CD4-positive, CD25-positive, alpha-beta regulatory T cell (primary cell): ENCODE data around the gene GFM1. TPM values are rescaled to one million over a fixed set of nuclear protein-coding genes. Genes with fewer than 3 reads are reported as not detected.
A peak's percentile ranks its signal among the peaks of the same experiment; 100 is the strongest.
"Not testable (repeated sequence)": the region's sequence is repeated elsewhere in the genome, so short reads cannot be mapped to it uniquely, and the experiment has no call there.

Experiments used
- ATAC-seq, 2 donors: fragments of 150-1000 bp; cut with Tn5 transposase; one replicate each; pipeline ENCODE4 v1.10.0; 2021; ENCODE audit warnings: low read depth in 2 of 2, moderate number of reproducible peaks in 2 of 2, moderate library complexity in 1 of 2
- DNase-seq, 3 donors: peaks; one replicate each; pipeline versions ENCODE4 v3.0.0 to v3.0.0-alpha.2; 2012 to 2022; ENCODE audit warnings: mixed read lengths in 1 of 3
- H3K27ac ChIP-seq: one replicate; pipeline ENCODE4 v1.7.0; 2013; ENCODE audit warnings: mild to moderate bottlenecking, low read length; ENCODE audit not compliant: insufficient read depth, poor library complexity, severe bottlenecking
- H3K27me3 ChIP-seq: one replicate; pipeline ENCODE4 v1.7.0; 2013; ENCODE audit warnings: low read length; ENCODE audit not compliant: control insufficient read depth, insufficient read depth
- H3K36me3 ChIP-seq: one replicate; pipeline ENCODE4 v1.7.0; 2013; ENCODE audit warnings: mild to moderate bottlenecking, low read length, moderate library complexity; ENCODE audit not compliant: control insufficient read depth, insufficient read depth
- H3K4me1 ChIP-seq: 2 replicates; pipeline ENCODE4 v1.7.0; 2013; ENCODE audit warnings: mild to moderate bottlenecking, low read length; ENCODE audit not compliant: insufficient read depth, control insufficient read depth, poor library complexity, severe bottlenecking
- H3K4me3 ChIP-seq: one replicate; pipeline ENCODE4 v1.7.0; 2013; ENCODE audit warnings: low read depth, mild to moderate bottlenecking, low read length, moderate library complexity
- H3K9me3 ChIP-seq, 2 experiments: 1 replicate in 1 of 2; 2 replicates in 1 of 2; pipeline ENCODE4 v1.7.0; 2013; ENCODE audit warnings: low read length in 2 of 2, mild to moderate bottlenecking in 1 of 2, moderate library complexity in 1 of 2; ENCODE audit not compliant: control insufficient read depth in 2 of 2
- H3K27ac Mint-ChIP-seq, 3 donors: one replicate each; pipeline ENCODE4 v1.8.0; 2020 to 2022; ENCODE audit warnings: mild to moderate bottlenecking in 3 of 3, mixed read lengths in 3 of 3, moderate library complexity in 2 of 3
- H3K27me3 Mint-ChIP-seq: one replicate; pipeline ENCODE4 v1.8.0; 2022; ENCODE audit warnings: mild to moderate bottlenecking, mixed read lengths
- H3K36me3 Mint-ChIP-seq: one replicate; pipeline ENCODE4 v1.8.0; 2020; ENCODE audit warnings: mixed read lengths
- H3K4me1 Mint-ChIP-seq, 4 donors: one replicate each; pipeline ENCODE4 v1.8.0; 2020 to 2022; ENCODE audit warnings: mixed read lengths in 4 of 4, mild to moderate bottlenecking in 1 of 4
- H3K4me3 Mint-ChIP-seq, 4 donors: one replicate each; pipeline ENCODE4 v1.8.0; 2020 to 2022; ENCODE audit warnings: mild to moderate bottlenecking in 4 of 4, mixed read lengths in 4 of 4, moderate library complexity in 3 of 4
- H3K9me3 Mint-ChIP-seq, 7 donors: one replicate each; pipeline ENCODE4 v1.8.0; 2020 to 2022; ENCODE audit warnings: mixed read lengths in 7 of 7, mild to moderate bottlenecking in 3 of 7, moderate library complexity in 2 of 7
- polyA plus RNA-seq, 4 donors: library from polyadenylated mRNA; unstranded; fragments of 300-500 nt; fragmentation: Illumina TruSeq; gene quantifications; one replicate each; pipeline ENCODE4 v1.2.3, GENCODE V29; 2021
- total RNA-seq: library from RNA; stranded (reverse); gene quantifications from one replicate; pipeline ENCODE4 v1.2.3, GENCODE V29; 2022

Gene GFM1
- total and polyA plus RNA-seq, 5 donors from 2014 or later = 22.2 to 36.9 (median 33.7) TPM

DNA sequence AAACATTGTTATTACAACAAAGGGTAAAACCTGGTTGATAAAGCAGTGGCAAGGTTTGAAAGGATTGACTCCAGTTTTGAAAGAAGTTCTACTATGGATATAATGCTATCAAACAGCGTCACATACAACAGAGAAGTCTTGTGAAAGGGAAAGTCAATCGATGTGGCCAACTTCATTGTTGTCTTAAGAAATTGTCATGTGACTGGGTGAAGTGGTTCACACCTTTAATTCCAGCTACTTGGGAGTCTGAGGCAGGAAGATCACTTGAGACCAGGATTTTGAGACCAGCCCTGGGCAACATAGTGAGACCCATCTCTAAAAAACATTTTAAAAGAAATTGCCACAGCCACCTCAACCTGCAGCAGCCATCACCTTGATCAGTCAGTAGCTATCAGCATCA is 34.4 kb downstream of the GFM1 start:
- Mint-ChIP-seq H3K4me1 (peaks cover 0 to 8% (median 3%) of the 10 kb centered on the region in 4 donors), H3K27me3 (no peaks in the 10 kb centered on the region), H3K4me3 (no peak overlapping the region), H3K27ac (no peak overlapping the region), H3K36me3 (peaks cover 17% of the 10 kb centered on the region), H3K9me3 (no peaks in the 10 kb centered on the region)
- H3K4me1 ChIP-seq = no peaks in the 10 kb centered on the region
- H3K27me3 ChIP-seq = no peaks in the 10 kb centered on the region
- ATAC-seq = no peak
- no peaks in the 10 kb centered on the region for H3K9me3 ChIP-seq
- H3K36me3 ChIP-seq = peaks cover 4% of the 10 kb centered on the region
- H3K27ac ChIP-seq = no peak overlapping the region
- no peak for DNase-seq
- no peak overlapping the region for H3K4me3 ChIP-seq

DNA sequence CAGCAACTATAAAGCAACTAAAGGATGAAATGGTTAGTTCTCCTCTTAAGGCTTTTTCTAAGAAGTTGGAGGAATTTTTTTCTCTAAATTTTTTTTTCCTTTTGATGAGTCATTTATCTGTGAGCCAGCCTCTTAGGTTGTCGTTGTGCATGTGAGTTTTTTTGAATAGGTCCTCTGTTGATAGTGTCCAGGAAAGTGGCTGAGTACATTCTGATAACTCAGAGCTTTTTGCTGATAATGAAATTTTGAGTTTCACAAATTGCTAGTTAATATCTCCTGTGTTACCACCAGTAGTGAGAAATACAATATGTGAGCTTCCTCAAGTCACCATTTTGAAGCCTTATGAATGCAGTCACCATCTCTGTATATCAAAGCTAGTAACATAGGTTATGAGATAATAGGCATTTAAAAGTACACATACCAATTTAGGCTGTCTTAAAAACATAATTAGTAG is 35.2 kb downstream of the GFM1 start:
- H3K27ac ChIP-seq = no peak overlapping the region
- H3K36me3 ChIP-seq = peaks cover 8% of the 10 kb centered on the region
- Mint-ChIP-seq H3K27ac (no peak overlapping the region), H3K9me3 (no peaks in the 10 kb centered on the region), H3K4me1 (peaks cover 0 to 8% (median 3%) of the 10 kb centered on the region in 4 donors), H3K27me3 (no peaks in the 10 kb centered on the region), H3K36me3 (peaks cover 20% of the 10 kb centered on the region), H3K4me3 (no peak overlapping the region)
- DNase-seq = no peak
- H3K9me3 ChIP-seq = no peaks in the 10 kb centered on the region
- no peaks in the 10 kb centered on the region for H3K27me3 ChIP-seq
- no peaks in the 10 kb centered on the region for H3K4me1 ChIP-seq
- no peak overlapping the region for H3K4me3 ChIP-seq
- no peak for ATAC-seq

DNA sequence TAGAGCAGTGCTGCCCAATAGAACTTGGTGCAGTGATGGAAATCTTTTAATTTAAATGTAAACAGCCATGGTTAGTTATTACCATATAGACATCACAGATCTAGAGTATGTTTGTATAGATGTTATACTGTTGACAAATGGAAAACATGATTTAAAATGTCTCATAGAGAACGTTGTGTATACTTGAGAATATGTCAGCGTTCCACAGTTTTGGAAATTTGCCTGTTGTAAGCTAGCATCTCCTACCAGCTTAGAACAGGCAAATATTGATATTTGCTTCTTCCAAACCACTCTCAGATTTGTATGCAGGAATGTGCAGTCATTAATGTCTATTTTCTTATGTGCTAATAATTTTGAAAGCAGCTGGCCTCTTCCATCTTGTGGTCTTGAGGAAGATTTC is 36.5 kb downstream of the GFM1 start:
- Histone ChIP-seq H3K27ac (no peak overlapping the region), H3K36me3 (peaks cover 16% of the 10 kb centered on the region), H3K27me3 (no peaks in the 10 kb centered on the region), H3K4me3 (no peak overlapping the region), H3K9me3 (no peaks in the 10 kb centered on the region), H3K4me1 (no peaks in the 10 kb centered on the region)
- DNase-seq (no peak), ATAC-seq (no peak)
- Mint-ChIP-seq H3K27ac (no peak overlapping the region), H3K36me3 (peaks cover 25% of the 10 kb centered on the region), H3K4me3 (no peak overlapping the region), H3K4me1 (peaks cover 0 to 8% (median 3%) of the 10 kb centered on the region in 4 donors), H3K9me3 (no peaks in the 10 kb centered on the region), H3K27me3 (no peaks in the 10 kb centered on the region)

DNA sequence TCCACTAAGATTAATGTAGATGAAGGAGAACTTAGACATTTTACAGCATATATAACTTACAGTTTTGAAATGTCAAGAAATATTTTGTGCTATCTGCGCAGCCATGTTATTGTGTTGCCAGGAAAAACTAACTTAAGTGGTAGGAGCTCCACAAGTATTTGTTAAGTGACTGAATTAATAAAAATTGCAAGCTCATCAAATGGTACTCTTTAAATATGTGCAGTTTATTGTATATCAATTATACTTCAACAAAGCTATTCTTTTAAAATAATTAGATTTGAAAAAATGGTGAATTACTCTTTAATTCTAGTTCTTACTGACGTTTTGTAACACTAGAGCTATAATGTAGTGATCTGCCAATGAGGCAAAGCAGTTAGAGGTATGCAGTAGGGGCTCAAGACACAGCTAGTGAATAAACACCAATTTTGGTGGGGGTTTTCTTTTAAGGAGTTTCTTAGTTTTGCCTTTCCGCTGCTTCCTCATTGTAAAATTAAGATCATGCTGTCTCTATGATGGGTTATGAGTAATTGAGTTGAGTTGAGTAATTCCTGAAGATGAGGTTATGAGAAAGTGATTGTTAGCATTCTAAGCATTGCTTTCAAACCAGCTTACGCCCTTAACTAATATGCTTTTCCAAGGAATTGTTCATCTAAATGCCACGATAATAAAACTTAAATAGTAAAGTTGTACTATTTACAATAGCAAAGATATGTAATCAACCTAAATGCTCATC is 39.1 kb downstream of the GFM1 start:
- no peaks in the 10 kb centered on the region for H3K9me3 ChIP-seq
- Mint-ChIP-seq H3K36me3 (peaks cover 21% of the 10 kb centered on the region), H3K4me1 (peaks cover 0 to 8% (median 3%) of the 10 kb centered on the region in 4 donors), H3K9me3 (no peaks in the 10 kb centered on the region), H3K4me3 (no peak overlapping the region), H3K27me3 (no peaks in the 10 kb centered on the region), H3K27ac (no peak overlapping the region)
- ATAC-seq (no peak), DNase-seq (no peak)
- H3K27me3 ChIP-seq = no peaks in the 10 kb centered on the region
- peaks cover 15% of the 10 kb centered on the region for H3K36me3 ChIP-seq
- no peaks in the 10 kb centered on the region for H3K4me1 ChIP-seq
- no peak overlapping the region for H3K27ac ChIP-seq
- H3K4me3 ChIP-seq = no peak overlapping the region

DNA sequence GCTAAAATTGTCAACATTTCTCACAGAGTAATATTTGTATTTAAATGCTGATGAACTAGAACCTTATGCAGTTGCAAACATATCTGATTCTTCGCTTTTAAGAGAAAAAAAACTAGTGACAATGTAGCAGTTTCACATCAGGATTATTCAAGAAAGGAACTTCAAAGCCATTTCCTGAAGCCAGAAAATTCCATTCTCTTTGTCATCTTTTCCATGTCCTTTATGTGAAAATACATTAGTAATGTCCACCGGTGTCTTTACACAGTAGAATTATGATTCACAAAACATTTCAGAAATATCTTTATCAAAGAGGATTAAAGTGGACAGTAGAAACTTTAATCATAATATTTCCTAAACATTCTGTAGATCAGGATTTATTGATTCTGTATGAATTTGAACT is 40.8 kb downstream of the GFM1 start:
- H3K4me3 Mint-ChIP-seq = no peak overlapping the region
- Histone ChIP-seq H3K27ac (no peak overlapping the region), H3K4me1 (no peaks in the 10 kb centered on the region), H3K4me3 (no peak overlapping the region), H3K9me3 (no peaks in the 10 kb centered on the region), H3K36me3 (peaks cover 17% of the 10 kb centered on the region), H3K27me3 (no peaks in the 10 kb centered on the region)
- H3K9me3 Mint-ChIP-seq = no peaks in the 10 kb centered on the region
- DNase-seq = no peak
- H3K27me3 Mint-ChIP-seq = no peaks in the 10 kb centered on the region
- peak overlapping the region in 1 of 3 donors; percentile 52 for H3K27ac Mint-ChIP-seq
- peaks cover 0 to 13% (median 3%) of the 10 kb centered on the region in 4 donors for H3K4me1 Mint-ChIP-seq
- H3K36me3 Mint-ChIP-seq = peaks cover 21% of the 10 kb centered on the region
- no peak for ATAC-seq

DNA sequence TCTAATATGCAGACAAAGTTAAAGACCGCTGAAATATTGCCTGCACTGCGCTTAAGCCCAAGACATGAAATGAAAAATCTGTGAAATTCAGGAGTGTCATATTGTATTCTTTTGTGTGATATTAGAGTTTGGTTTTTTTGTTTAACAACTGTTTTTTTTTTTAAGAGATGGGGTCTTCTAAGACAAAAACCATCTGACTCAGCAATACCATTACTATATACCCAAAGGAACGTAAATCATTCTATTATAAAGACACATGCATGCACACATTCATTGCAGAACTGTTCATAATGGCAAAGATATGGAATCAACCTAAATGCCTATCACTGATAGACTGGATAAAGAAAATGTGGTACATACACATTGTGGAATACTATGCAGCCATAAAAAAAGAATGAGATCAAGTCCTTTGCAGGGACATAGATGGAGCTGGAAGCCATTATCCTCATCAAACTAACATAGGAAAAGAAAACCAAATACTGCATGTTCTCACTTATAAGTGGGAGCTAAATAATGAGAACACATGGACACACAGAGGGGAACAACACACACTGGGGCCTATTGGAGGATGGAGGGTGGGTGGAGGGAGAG is 49.6 kb downstream of the GFM1 start:
- H3K27ac Mint-ChIP-seq, DNase-seq, ATAC-seq, H3K27ac ChIP-seq, H3K4me3 Mint-ChIP-seq, H3K9me3 Mint-ChIP-seq, H3K4me3 ChIP-seq, H3K27me3 ChIP-seq, H3K9me3 ChIP-seq, H3K4me1 ChIP-seq, H3K27me3 Mint-ChIP-seq: not testable (repeated sequence)
- H3K4me1 Mint-ChIP-seq = peaks cover 0 to 21% (median 6%) of the 10 kb centered on the region in 4 donors
- peaks cover 52% of the 10 kb centered on the region for H3K36me3 Mint-ChIP-seq
- H3K36me3 ChIP-seq = peaks cover 34% of the 10 kb centered on the region

DNA sequence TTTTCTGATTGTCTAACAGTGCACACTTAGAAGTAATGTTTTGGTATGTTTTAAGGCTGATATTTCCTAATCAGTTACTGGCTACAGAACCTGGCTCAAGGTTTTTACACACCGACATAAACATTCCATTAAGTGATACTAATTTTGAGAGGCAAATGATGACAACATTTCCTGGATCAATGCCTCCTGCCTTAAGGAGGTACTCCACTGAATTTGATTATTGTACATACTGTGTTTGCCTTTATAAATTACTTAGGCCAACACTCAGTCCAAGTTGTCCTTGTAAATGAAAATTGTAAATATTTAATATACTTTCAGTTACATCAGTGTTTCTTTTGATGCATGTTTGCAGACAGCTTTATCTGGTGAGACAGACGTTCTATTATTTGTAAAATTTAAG is 52.3 kb downstream of the GFM1 start:
- Histone ChIP-seq H3K4me1 (no peaks in the 10 kb centered on the region), H3K9me3 (no peaks in the 10 kb centered on the region), H3K4me3 (no peak overlapping the region), H3K36me3 (peaks cover 25% of the 10 kb centered on the region), H3K27ac (no peak overlapping the region), H3K27me3 (no peaks in the 10 kb centered on the region)
- no peak for DNase-seq
- peaks cover 0 to 4% (median 0%) of the 10 kb centered on the region in 7 donors for H3K9me3 Mint-ChIP-seq
- H3K27me3 Mint-ChIP-seq = no peaks in the 10 kb centered on the region
- ATAC-seq = no peak
- peaks cover 40% of the 10 kb centered on the region for H3K36me3 Mint-ChIP-seq
- no peak overlapping the region for H3K27ac Mint-ChIP-seq
- peaks cover 4 to 13% (median 7%) of the 10 kb centered on the region in 4 donors for H3K4me1 Mint-ChIP-seq
- H3K4me3 Mint-ChIP-seq = no peak overlapping the region

DNA sequence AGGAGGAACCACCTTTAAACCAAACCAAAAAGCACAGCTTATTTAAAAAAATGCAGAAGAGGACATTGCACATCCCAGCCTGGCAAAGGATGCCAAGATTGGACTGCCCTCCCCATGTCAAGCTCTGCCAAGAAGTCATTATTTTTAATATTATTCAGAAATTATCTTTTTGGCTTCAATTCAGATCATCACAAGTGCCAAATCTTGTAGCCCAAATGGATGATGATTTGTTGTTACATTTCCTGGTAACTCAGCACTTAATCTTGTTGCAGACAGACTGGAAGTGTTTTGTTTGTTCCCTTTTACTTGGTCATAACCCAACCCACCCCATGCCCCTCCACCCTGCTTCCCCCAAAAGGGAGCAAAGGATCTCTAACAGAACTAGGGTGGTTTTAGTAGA is 56.2 kb downstream of the GFM1 start:
- H3K36me3 Mint-ChIP-seq = peaks cover 33% of the 10 kb centered on the region
- no peak for DNase-seq
- peaks cover 12 to 27% (median 18%) of the 10 kb centered on the region in 4 donors for H3K4me1 Mint-ChIP-seq
- peaks cover 5% of the 10 kb centered on the region for H3K36me3 ChIP-seq
- no peaks in the 10 kb centered on the region for H3K9me3 Mint-ChIP-seq
- no peaks in the 10 kb centered on the region for H3K27me3 Mint-ChIP-seq
- no peak overlapping the region for H3K27ac ChIP-seq
- no peaks in the 10 kb centered on the region for H3K27me3 ChIP-seq
- no peak for ATAC-seq
- peak overlapping the region in 1 of 3 donors; percentile 23 for H3K27ac Mint-ChIP-seq
- no peak overlapping the region for H3K4me3 Mint-ChIP-seq
- H3K9me3 ChIP-seq = no peaks in the 10 kb centered on the region
- H3K4me1 ChIP-seq = no peaks in the 10 kb centered on the region
- no peak overlapping the region for H3K4me3 ChIP-seq
